ENCODE data around the gene MT1H.
"Not testable (repeated sequence)": the region's sequence is repeated elsewhere in the genome, so short reads cannot be mapped to it uniquely, and the experiment has no call there.

MT1H gene

DNA sequence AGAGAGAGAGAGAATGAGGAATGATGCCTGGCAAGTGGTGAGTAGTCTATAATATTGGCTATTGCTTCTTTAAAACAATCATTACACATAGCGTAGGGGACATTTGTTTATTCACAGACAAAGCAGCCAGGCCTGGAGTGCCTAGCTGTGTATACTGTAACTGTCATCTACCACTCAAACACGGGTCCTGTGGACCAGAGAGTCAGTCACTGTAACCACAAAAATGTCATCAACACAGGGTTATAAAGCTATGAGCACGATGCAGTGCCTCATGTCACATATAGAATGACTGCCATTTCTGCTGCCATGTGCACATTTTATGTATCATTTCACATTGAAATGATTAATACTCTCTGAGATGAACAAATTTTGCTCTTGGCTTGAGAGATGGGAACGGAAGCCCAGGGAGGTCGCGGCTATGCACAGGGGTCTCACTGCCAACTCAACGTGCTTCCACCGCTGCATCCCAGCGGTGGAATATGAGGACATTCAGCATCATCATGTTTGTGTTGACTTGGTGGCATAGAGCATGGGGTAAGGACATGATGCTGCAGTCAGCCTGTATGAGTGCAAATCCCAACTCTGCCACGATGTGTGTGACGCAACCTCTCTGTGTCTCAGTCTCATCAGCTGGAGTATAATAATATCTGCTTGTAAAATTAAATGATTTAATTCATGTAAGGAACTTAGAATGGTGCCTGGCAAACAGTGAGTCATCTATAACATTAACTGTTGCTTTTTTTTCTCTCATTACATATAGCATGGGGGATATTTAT is 3.3 kb downstream of the MT1H start:
- Histone ChIP-seq H3K4ac (ENCODE audit: low read depth, low read length) (no peak overlapping the region), H3K27ac (ENCODE audit: low read depth, low read length) (no peak overlapping the region), H3K79me1 (ENCODE audit: low read length) (no peaks in the 10 kb centered on the region), H3K23ac (ENCODE audit: low read length) (no peak overlapping the region), H3K4me3 (ENCODE audit: low read length) (no peak overlapping the region), H3K27me3 (ENCODE audit: insufficient read depth, low read length, poor library complexity) (peaks cover 31% of the 10 kb centered on the region), H3K79me2 (ENCODE audit: control insufficient read depth, insufficient read depth, low read length) (no peaks in the 10 kb centered on the region), H2AK5ac (ENCODE audit: low read length) (no peak overlapping the region), H3K4me1 (ENCODE audit: control insufficient read depth, low read depth, low read length) (no peaks in the 10 kb centered on the region), H3K9ac (ENCODE audit: low read length) (no peak overlapping the region), H4K8ac (ENCODE audit: low read depth, low read length) (no peak overlapping the region), H2BK15ac (replicated peaks; ENCODE audit: low read depth) (no peak overlapping the region), H3K36me3 (ENCODE audit: control insufficient read depth, insufficient read depth, low read length) (no peaks in the 10 kb centered on the region), H2BK120ac (ENCODE audit: low read depth, low read length) (no peak overlapping the region), H3K4me2 (ENCODE audit: low read length) (no peak overlapping the region), H3K56ac (ENCODE audit: low read length) (no peak overlapping the region), H4K5ac (ENCODE audit: low read length) (no peak overlapping the region), H2BK5ac (ENCODE audit: low read length) (no peak overlapping the region), H3K18ac (ENCODE audit: low read length) (no peak overlapping the region)
- WGBS (ENCODE audit: extremely low coverage, insufficient coverage, low lambda C conversion rate), result no CpG with 5 or more reads among the region's 11 CpGs
- DNase-seq, result no peak

DNA sequence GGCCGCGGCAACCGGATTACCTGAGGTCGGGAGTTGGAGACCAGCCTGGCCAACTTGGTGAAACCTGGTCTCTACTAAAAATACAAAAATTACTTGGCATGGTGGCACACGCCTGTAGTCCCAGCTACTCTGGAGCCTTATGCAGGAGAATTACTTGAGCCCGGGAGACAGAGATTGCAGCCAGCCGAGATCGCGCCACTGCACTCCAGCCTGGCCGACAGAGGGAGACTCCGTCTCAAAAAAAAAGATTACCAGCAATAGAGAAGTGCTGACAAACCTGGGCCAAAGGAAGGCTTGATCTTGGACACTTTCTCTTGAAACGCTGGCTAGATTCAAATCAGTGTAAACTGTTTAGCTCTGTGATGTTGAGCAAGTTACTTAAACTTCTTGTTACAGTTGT is 4.3 kb downstream of the MT1H start:
- H3K4me1 ChIP-seq (ENCODE audit: control insufficient read depth, low read depth, low read length), result no peaks in the 10 kb centered on the region
- H2BK120ac ChIP-seq (ENCODE audit: low read depth, low read length), result no peak overlapping the region
- no peak overlapping the region for H3K9ac ChIP-seq (ENCODE audit: low read length)
- H4K5ac ChIP-seq (ENCODE audit: low read length), result no peak overlapping the region
- no peak overlapping the region for H3K56ac ChIP-seq (ENCODE audit: low read length)
- no peak overlapping the region for H3K4me2 ChIP-seq (ENCODE audit: low read length)
- no peaks in the 10 kb centered on the region for H3K79me1 ChIP-seq (ENCODE audit: low read length)
- H4K8ac ChIP-seq (ENCODE audit: low read depth, low read length), result no peak overlapping the region
- no peaks in the 10 kb centered on the region for H3K79me2 ChIP-seq (ENCODE audit: control insufficient read depth, insufficient read depth, low read length)
- H2BK5ac ChIP-seq (ENCODE audit: low read length), result no peak overlapping the region
- no peak overlapping the region for H3K4ac ChIP-seq (ENCODE audit: low read depth, low read length)
- no peaks in the 10 kb centered on the region for H3K36me3 ChIP-seq (ENCODE audit: control insufficient read depth, insufficient read depth, low read length)
- H3K27ac ChIP-seq (ENCODE audit: low read depth, low read length), result no peak overlapping the region
- H2BK15ac ChIP-seq (replicated peaks; ENCODE audit: low read depth), result no peak overlapping the region
- no peak overlapping the region for H3K18ac ChIP-seq (ENCODE audit: low read length)
- H3K27me3 ChIP-seq (ENCODE audit: insufficient read depth, low read length, poor library complexity), result peaks cover 21% of the 10 kb centered on the region
- no peak overlapping the region for H3K4me3 ChIP-seq (ENCODE audit: low read length)
- H2AK5ac ChIP-seq (ENCODE audit: low read length), result no peak overlapping the region
- no CpG with 5 or more reads among the region's 12 CpGs for WGBS (ENCODE audit: extremely low coverage, insufficient coverage, low lambda C conversion rate)
- H3K23ac ChIP-seq (ENCODE audit: low read length), result no peak overlapping the region
- DNase-seq, result peak; percentile 63

DNA sequence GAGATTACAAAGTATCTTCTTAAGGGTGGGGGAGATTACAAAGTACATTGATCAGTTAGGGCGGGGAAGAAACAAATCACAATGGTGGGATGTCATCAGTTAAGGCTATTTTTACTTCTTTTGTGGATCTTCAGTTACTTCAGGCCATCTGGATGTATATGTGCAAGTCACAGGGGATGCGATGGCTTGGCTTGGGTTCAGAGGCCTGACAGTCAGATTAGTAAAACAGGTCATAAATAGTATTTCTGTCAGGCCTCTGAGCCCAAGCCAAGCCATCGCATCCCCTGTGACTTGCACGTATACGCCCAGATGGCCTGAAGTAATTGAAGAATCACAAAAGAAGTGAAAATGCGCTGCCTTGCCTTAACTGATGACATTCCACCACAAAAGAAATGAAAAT is 5.0 kb downstream of the MT1H start:
- not testable (repeated sequence) for H3K27ac ChIP-seq (ENCODE audit: low read depth, low read length); H3K36me3 ChIP-seq (ENCODE audit: control insufficient read depth, insufficient read depth, low read length); H3K4ac ChIP-seq (ENCODE audit: low read depth, low read length); H4K8ac ChIP-seq (ENCODE audit: low read depth, low read length); H2BK120ac ChIP-seq (ENCODE audit: low read depth, low read length); H3K4me3 ChIP-seq (ENCODE audit: low read length); DNase-seq; H2AK5ac ChIP-seq (ENCODE audit: low read length); H3K56ac ChIP-seq (ENCODE audit: low read length); H3K23ac ChIP-seq (ENCODE audit: low read length); H3K18ac ChIP-seq (ENCODE audit: low read length); H3K79me1 ChIP-seq (ENCODE audit: low read length); H4K5ac ChIP-seq (ENCODE audit: low read length); H3K79me2 ChIP-seq (ENCODE audit: control insufficient read depth, insufficient read depth, low read length); H3K4me1 ChIP-seq (ENCODE audit: control insufficient read depth, low read depth, low read length); H2BK5ac ChIP-seq (ENCODE audit: low read length); H2BK15ac ChIP-seq (replicated peaks; ENCODE audit: low read depth); H3K9ac ChIP-seq (ENCODE audit: low read length); H3K4me2 ChIP-seq (ENCODE audit: low read length)
- H3K27me3 ChIP-seq (ENCODE audit: insufficient read depth, low read length, poor library complexity), result peaks cover 15% of the 10 kb centered on the region
- no CpG with 5 or more reads among the region's 6 CpGs for WGBS (ENCODE audit: extremely low coverage, insufficient coverage, low lambda C conversion rate)

DNA sequence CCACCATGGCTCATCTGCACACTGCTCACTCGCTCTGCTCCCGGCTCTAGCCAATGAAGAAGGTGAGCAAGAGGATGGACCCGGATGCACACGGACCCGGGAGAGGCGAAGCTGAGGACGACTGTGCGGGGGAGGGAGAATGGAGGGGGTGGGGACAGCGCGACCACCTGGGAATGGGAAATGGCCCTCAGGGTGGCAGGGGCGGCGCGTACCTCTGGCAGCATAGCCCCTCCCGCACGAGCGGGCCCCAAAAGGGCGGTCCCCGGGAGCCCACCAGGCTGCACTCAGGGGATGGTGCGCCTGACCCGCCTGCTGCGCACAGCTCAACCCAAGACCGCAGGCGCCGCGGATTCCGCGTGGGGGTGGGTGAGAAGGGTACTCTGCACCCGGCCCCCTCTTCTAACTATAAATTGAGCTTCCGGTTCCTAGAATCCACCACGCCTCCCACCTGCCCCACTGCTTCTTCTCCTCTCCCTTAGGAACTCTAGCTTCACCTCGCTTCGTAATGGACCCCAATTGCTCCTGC is 6.1 kb downstream of the MT1H start:
- Histone ChIP-seq H2BK5ac (ENCODE audit: low read length) (no peak overlapping the region), H4K8ac (ENCODE audit: low read depth, low read length) (no peak overlapping the region), H3K23ac (ENCODE audit: low read length) (no peak overlapping the region), H3K9ac (ENCODE audit: low read length) (peak overlapping the region; percentile 43), H2AK5ac (ENCODE audit: low read length) (no peak overlapping the region), H3K36me3 (ENCODE audit: control insufficient read depth, insufficient read depth, low read length) (no peaks in the 10 kb centered on the region), H2BK120ac (ENCODE audit: low read depth, low read length) (no peak overlapping the region), H3K4me1 (ENCODE audit: control insufficient read depth, low read depth, low read length) (no peaks in the 10 kb centered on the region), H3K4me3 (ENCODE audit: low read length) (peak overlapping the region; percentile 11), H2BK15ac (replicated peaks; ENCODE audit: low read depth) (no peak overlapping the region), H3K79me2 (ENCODE audit: control insufficient read depth, insufficient read depth, low read length) (no peaks in the 10 kb centered on the region), H3K4me2 (ENCODE audit: low read length) (peak overlapping the region; percentile 35), H3K4ac (ENCODE audit: low read depth, low read length) (no peak overlapping the region), H3K27ac (ENCODE audit: low read depth, low read length) (no peak overlapping the region), H3K79me1 (ENCODE audit: low read length) (no peaks in the 10 kb centered on the region), H3K27me3 (ENCODE audit: insufficient read depth, low read length, poor library complexity) (peaks cover 4% of the 10 kb centered on the region), H4K5ac (ENCODE audit: low read length) (no peak overlapping the region), H3K56ac (ENCODE audit: low read length) (peak overlapping the region; percentile 69), H3K18ac (ENCODE audit: low read length) (no peak overlapping the region)
- no CpG with 5 or more reads among the region's 32 CpGs for WGBS (ENCODE audit: extremely low coverage, insufficient coverage, low lambda C conversion rate)
- DNase-seq, result peak; percentile 67

DNA sequence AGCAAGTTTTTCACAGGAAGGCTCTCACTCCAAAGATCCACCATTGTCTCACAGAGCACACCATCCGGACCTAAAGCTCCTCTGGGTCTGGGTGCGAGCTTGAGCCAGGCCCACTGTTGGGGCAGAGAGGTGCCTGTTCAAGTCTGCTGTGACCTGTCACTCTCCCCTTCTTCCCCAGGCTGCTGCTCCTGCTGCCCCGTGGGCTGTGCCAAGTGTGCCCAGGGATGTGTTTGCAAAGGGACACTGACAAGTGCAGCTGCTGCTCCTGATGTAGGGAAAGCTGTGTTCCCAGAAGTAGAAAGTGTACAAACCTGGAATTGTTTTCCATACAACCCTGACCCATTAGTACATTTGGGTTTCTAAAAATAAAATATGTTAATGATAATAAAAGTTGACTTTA is 7.9 kb downstream of the MT1H start:
- H3K4me2 ChIP-seq (ENCODE audit: low read length), result no peak overlapping the region
- H3K4me1 ChIP-seq (ENCODE audit: control insufficient read depth, low read depth, low read length), result no peaks in the 10 kb centered on the region
- no peak overlapping the region for H3K27ac ChIP-seq (ENCODE audit: low read depth, low read length)
- H4K8ac ChIP-seq (ENCODE audit: low read depth, low read length), result no peak overlapping the region
- H3K18ac ChIP-seq (ENCODE audit: low read length), result no peak overlapping the region
- H3K27me3 ChIP-seq (ENCODE audit: insufficient read depth, low read length, poor library complexity), result no peaks in the 10 kb centered on the region
- H3K4ac ChIP-seq (ENCODE audit: low read depth, low read length), result no peak overlapping the region
- H3K56ac ChIP-seq (ENCODE audit: low read length), result no peak overlapping the region
- no peak for DNase-seq
- no peaks in the 10 kb centered on the region for H3K79me2 ChIP-seq (ENCODE audit: control insufficient read depth, insufficient read depth, low read length)
- no peaks in the 10 kb centered on the region for H3K79me1 ChIP-seq (ENCODE audit: low read length)
- H4K5ac ChIP-seq (ENCODE audit: low read length), result no peak overlapping the region
- no peak overlapping the region for H3K4me3 ChIP-seq (ENCODE audit: low read length)
- no peak overlapping the region for H2BK15ac ChIP-seq (replicated peaks; ENCODE audit: low read depth)
- no peak overlapping the region for H2BK120ac ChIP-seq (ENCODE audit: low read depth, low read length)
- H3K9ac ChIP-seq (ENCODE audit: low read length), result no peak overlapping the region
- H3K36me3 ChIP-seq (ENCODE audit: control insufficient read depth, insufficient read depth, low read length), result no peaks in the 10 kb centered on the region
- no peak overlapping the region for H2BK5ac ChIP-seq (ENCODE audit: low read length)
- H2AK5ac ChIP-seq (ENCODE audit: low read length), result no peak overlapping the region
- WGBS (ENCODE audit: extremely low coverage, insufficient coverage, low lambda C conversion rate), result no CpG with 5 or more reads among the region's 3 CpGs
- H3K23ac ChIP-seq (ENCODE audit: low read length), result no peak overlapping the region
